B cell (primary cell): Measurements from ENCODE around the gene CTPS1. TPM values are rescaled to one million over a fixed set of nuclear protein-coding genes. Genes with fewer than 3 reads are reported as not detected.

Experiments used
- ATAC-seq: fragments of 200-7000 bp; cut with Tn5 transposase; one replicate; pipeline ENCODE4 v1.10.0; 2021; ENCODE audit warnings: low read depth, mild to moderate bottlenecking, moderate number of reproducible peaks, moderate library complexity
- CTCF ChIA-PET: fragments of 350-600 bp; sonication (Branson Sonifier 250); formaldehyde crosslinking; loops from one replicate; lab custom pipeline; 2021; ENCODE audit warnings: antibody characterized with exemption, inconsistent platforms; lab: Charles Lee
- POLR2A ChIA-PET: fragments of 350-600 bp; sonication (Branson Sonifier 250); formaldehyde crosslinking; loops from one replicate; lab custom pipeline; 2021; ENCODE audit warnings: antibody characterized with exemption; lab: Charles Lee
- DNase-seq: peaks from one replicate; pipeline ENCODE4 v3.0.0; 2013
- H2AFZ ChIP-seq: 2 replicates; pipeline ENCODE4 v1.6.1; 2012; ENCODE audit warnings: mild to moderate bottlenecking, low read depth, low read length; ENCODE audit not compliant: insufficient read depth, poor library complexity, severe bottlenecking
- H3K27ac ChIP-seq, 2 donors: 1 replicate in 1 of 2; 2 replicates in 1 of 2; pipeline ENCODE4 v1.5.1; 2012 to 2013; ENCODE audit warnings: low read length in 2 of 2, mild to moderate bottlenecking in 2 of 2, moderate library complexity in 1 of 2
- H3K27me3 ChIP-seq, 4 experiments: fragments of 200-600 bp in 1 of 4; sonication (generic) in 1 of 4; replicated peaks in 1 of 4; 1 replicate in 2 of 4; 2 replicates in 2 of 4; pipeline versions ENCODE4 v1.6.1 to v1.7.0; 2013 to 2016; ENCODE audit warnings: low read length in 3 of 4, mild to moderate bottlenecking in 2 of 4, mixed read lengths in 1 of 4, moderate library complexity in 1 of 4; ENCODE audit not compliant: insufficient read depth in 4 of 4, control insufficient read depth in 3 of 4; ENCODE audit errors: control extremely low read depth in 1 of 4
- H3K36me3 ChIP-seq, 2 experiments: replicated peaks in 1 of 2; 1 replicate in 1 of 2; 2 replicates in 1 of 2; pipeline versions ENCODE4 v1.6.1 to v1.7.1; 2013; ENCODE audit warnings: low read length in 1 of 2; ENCODE audit not compliant: insufficient read depth in 2 of 2, control insufficient read depth in 1 of 2; ENCODE audit errors: control extremely low read depth in 1 of 2, extremely low read depth in 1 of 2
- H3K4me1 ChIP-seq, 2 donors: fragments of 200-600 bp in 1 of 2; sonication (generic) in 1 of 2; 1 replicate in 1 of 2; 2 replicates in 1 of 2; pipeline versions ENCODE4 v1.5.1 to v1.6.1; 2013 to 2017; ENCODE audit warnings: low read length in 2 of 2; ENCODE audit not compliant: control insufficient read depth in 2 of 2, insufficient read depth in 2 of 2
- H3K4me2 ChIP-seq: replicated peaks from 2 replicates; pipeline ENCODE3; 2012; ENCODE audit warnings: mild to moderate bottlenecking, low read depth, low read length; ENCODE audit not compliant: poor library complexity, severe bottlenecking
- H3K4me3 ChIP-seq, 5 experiments: fragments of 200-600 bp in 1 of 5; sonication (generic) in 1 of 5; 1 replicate in 3 of 5; 2 replicates in 2 of 5; pipeline versions ENCODE4 v1.5.1 to v1.7.0; 2011 to 2016; ENCODE audit warnings: low read length in 4 of 5, mild to moderate bottlenecking in 4 of 5, low read depth in 2 of 5, control low read depth in 1 of 5, moderate library complexity in 1 of 5; ENCODE audit not compliant: insufficient read depth in 1 of 5; ENCODE audit errors: control extremely low read depth in 1 of 5, extremely low read depth in 1 of 5
- H3K79me2 ChIP-seq: fragments of 200-600 bp; sonication (generic); one replicate; pipeline ENCODE4 v1.6.0; 2016; ENCODE audit warnings: low read length; ENCODE audit not compliant: control insufficient read depth, insufficient read depth
- H3K9ac ChIP-seq: fragments of 200-600 bp; sonication (generic); 2 replicates; pipeline ENCODE4 v1.6.1; 2017; ENCODE audit warnings: mild to moderate bottlenecking, low read length, moderate library complexity
- H3K9me3 ChIP-seq, 3 donors: one replicate each; pipeline versions ENCODE4 v1.6.1 to v1.7.1; 2013; ENCODE audit warnings: low read length in 2 of 3; ENCODE audit not compliant: control insufficient read depth in 2 of 3, insufficient read depth in 1 of 3; ENCODE audit errors: control extremely low read depth in 1 of 3
- H4K20me1 ChIP-seq: 2 replicates; pipeline ENCODE4 v1.6.0; 2012; ENCODE audit warnings: mild to moderate bottlenecking, low read length; ENCODE audit not compliant: insufficient read depth, control insufficient read depth, poor library complexity, severe bottlenecking
- H3K27ac Mint-ChIP-seq: one replicate; pipeline ENCODE4 v1.8.0; 2021; ENCODE audit warnings: mixed read lengths
- H3K27me3 Mint-ChIP-seq: one replicate; pipeline ENCODE4 v1.8.0; 2021; ENCODE audit warnings: mixed read lengths
- H3K4me1 Mint-ChIP-seq: one replicate; pipeline ENCODE4 v1.8.0; 2021; ENCODE audit warnings: mixed read lengths
- H3K4me3 Mint-ChIP-seq: one replicate; pipeline ENCODE4 v1.8.0; 2021; ENCODE audit warnings: mixed read lengths
- H3K9me3 Mint-ChIP-seq: one replicate; pipeline ENCODE4 v1.8.0; 2022; ENCODE audit warnings: mixed read lengths; ENCODE audit not compliant: insufficient read depth
- EZH2 ChIP-seq: IDR thresholded peaks from 2 replicates; pipeline ENCODE4 v1.6.1; 2012; ENCODE audit warnings: borderline replicate concordance, low read depth, mild to moderate bottlenecking, moderate library complexity, low read length; ENCODE audit not compliant: insufficient read depth, poor library complexity, severe bottlenecking
- WGBS: methylation state at CpG from one replicate; pipeline ENCODE4 v1.1.5; 2013; ENCODE audit warnings: missing lambda C conversion rate; ENCODE audit not compliant: insufficient coverage; 5-methylcytosine and 5-hydroxymethylcytosine counted together
- intact Hi-C: fragments of 100-400 bp; cut with micrococcal nuclease; formaldehyde crosslinking; loops from one replicate; pipeline ENCODE4 v1.10.0; 2022
- polyA plus RNA-seq: library from polyadenylated mRNA; depleted of rRNA; stranded (reverse); fragments of >200 nt; gene quantifications from 2 replicates; pipeline ENCODE4 v1.2.3, GENCODE V29; 2012
- total RNA-seq, 2 donors: library from RNA; stranded (reverse); fragments of 120-200 nt in 1 of 2; gene quantifications; 1 replicate in 1 of 2; 2 replicates in 1 of 2; pipeline versions ENCODE4 v1.2.3 to v1.2.4, GENCODE V29; 2013 to 2022
- TF ChIP-seq, protein P1 (sequence below): fragments of 200-600 bp; IDR thresholded peaks from one replicate; pipeline ENCODE4 v1.8.0; 2022; ENCODE audit warnings: antibody characterized with exemption, mild to moderate bottlenecking

CTPS1 gene
- total and polyA plus RNA-seq, 2 donors (not counting 1 experiment from before 2014, with no cell fraction given): 9.2 to 17.9 TPM

DNA sequence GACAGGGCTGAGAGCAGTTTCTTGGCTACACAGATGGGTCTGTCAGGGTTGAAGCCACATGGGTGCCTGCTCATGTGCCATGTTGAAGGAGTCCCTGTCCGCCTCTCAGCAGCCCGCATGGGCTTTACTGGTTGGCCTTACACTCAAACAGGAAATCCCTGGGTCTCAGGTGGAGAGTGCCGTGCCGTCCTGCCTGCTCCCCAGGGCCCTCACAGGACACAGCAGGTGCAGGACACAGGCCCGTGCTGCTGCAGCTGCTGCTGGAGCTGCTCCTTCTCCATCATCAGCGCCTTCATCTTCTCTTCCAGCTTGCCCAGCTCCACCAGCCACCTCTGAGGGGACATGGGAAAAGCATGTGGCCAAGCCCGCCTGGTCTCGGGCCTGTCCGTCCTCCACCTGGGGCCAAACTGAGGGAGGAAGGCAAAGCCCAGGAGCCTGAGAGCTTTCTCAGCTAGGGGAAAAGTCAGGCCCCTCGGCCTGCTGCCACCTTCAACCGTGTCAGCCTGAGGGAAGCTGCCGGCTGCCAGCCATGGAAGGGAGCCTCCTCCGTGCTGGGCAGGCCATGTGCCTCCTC is 36.5 kb downstream of the CTPS1 start:
- Histone ChIP-seq H3K27ac (no peak overlapping the region), H3K9ac (no peak overlapping the region), H3K9me3 (peaks cover 0 to 4% (median 0%) of the 10 kb centered on the region in 3 donors), H2AFZ (no peak overlapping the region), H3K4me1 (peaks cover 6 to 15% of the 10 kb centered on the region in 2 donors), H3K79me2 (no peaks in the 10 kb centered on the region), H4K20me1 (no peaks in the 10 kb centered on the region), H3K36me3 (peaks cover 0 to 21% of the 10 kb centered on the region in 2 experiments), H3K27me3 (no peaks in the 10 kb centered on the region), H3K4me3 (no peak overlapping the region), H3K4me2 (no peak overlapping the region)
- CTCF ChIA-PET: interaction anchor here (1.3 kb wide), 1 partner anchor 12 kb away, joined by 5 read pairs; no protein-coding TSS in a partner anchor
- Mint-ChIP-seq H3K9me3 (no peaks in the 10 kb centered on the region), H3K4me3 (no peak overlapping the region), H3K27ac (no peak overlapping the region), H3K4me1 (peaks cover 29% of the 10 kb centered on the region), H3K27me3 (no peaks in the 10 kb centered on the region)
- 42% methylated on average over 13 of the region's 13 CpGs for WGBS
- TF ChIP-seq EZH2: no peak
- DNase-seq: no peak
- intact Hi-C loops: no loop called here
- no peak for ATAC-seq
- POLR2A ChIA-PET: interaction anchor here (0.6 kb wide), 1 partner anchor 43 kb away, joined by 3 read pairs; no protein-coding TSS in a partner anchor

DNA sequence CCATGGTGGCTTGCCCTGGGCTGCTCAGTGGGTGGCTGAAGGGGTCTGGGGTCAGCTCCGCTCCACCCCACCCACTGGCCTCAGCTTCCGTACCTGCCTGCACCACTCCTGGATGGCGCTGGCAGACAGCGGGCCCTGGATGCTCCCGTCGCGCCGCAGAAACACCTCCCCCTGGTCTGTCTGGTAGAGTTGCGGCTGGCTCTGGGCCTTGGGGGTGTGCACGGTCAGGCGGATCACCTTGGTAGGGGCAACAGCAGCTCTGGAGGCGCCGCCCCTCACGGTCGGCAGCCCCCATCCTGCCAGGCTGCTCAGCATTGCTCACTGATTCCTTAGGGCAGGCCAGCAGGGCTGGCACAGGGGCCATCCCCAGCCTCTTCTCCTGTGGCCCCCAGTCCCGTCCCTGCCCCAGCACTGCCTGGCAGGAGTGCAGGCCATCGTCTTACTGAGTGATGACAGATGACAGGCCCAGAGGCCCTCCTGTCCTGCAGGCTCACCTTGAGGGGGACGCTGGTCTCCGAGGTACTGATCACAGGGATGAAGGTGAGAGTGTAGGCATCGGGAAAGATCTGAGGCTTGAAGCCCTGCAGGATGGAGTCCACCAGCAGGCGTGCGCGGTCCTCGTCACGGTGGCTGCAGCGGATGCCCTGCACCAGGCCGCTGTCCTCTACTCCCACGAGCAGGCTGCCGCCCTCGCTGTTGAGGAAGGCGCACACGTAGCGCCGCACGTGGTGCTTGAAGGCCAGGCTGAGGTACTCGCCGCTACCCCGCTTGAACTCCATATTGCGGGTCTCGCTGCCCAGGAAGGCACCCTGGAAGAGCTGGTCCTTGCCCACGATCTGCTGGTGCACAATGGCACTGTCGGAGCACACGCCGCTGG is 37.9 kb downstream of the CTPS1 start:
- Mint-ChIP-seq H3K9me3 (no peaks in the 10 kb centered on the region), H3K27me3 (no peaks in the 10 kb centered on the region), H3K27ac (no peak overlapping the region), H3K4me1 (peaks cover 32% of the 10 kb centered on the region), H3K4me3 (no peak overlapping the region)
- no peaks in the 10 kb centered on the region for H3K27me3 ChIP-seq
- DNase-seq: no peak
- ATAC-seq: no peak
- H2AFZ ChIP-seq: no peak overlapping the region
- H4K20me1 ChIP-seq: no peaks in the 10 kb centered on the region
- ChIA-PET CTCF (no interaction called here), POLR2A (no interaction called here)
- no peak overlapping the region for H3K4me2 ChIP-seq
- H3K79me2 ChIP-seq: no peaks in the 10 kb centered on the region
- H3K9ac ChIP-seq: no peak overlapping the region
- TF ChIP-seq, protein P1, sequence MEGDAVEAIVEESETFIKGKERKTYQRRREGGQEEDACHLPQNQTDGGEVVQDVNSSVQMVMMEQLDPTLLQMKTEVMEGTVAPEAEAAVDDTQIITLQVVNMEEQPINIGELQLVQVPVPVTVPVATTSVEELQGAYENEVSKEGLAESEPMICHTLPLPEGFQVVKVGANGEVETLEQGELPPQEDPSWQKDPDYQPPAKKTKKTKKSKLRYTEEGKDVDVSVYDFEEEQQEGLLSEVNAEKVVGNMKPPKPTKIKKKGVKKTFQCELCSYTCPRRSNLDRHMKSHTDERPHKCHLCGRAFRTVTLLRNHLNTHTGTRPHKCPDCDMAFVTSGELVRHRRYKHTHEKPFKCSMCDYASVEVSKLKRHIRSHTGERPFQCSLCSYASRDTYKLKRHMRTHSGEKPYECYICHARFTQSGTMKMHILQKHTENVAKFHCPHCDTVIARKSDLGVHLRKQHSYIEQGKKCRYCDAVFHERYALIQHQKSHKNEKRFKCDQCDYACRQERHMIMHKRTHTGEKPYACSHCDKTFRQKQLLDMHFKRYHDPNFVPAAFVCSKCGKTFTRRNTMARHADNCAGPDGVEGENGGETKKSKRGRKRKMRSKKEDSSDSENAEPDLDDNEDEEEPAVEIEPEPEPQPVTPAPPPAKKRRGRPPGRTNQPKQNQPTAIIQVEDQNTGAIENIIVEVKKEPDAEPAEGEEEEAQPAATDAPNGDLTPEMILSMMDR: no peak
- TF ChIP-seq EZH2: no peak
- H3K27ac ChIP-seq: no peak overlapping the region
- WGBS: 98% methylated on average over 44 of the region's 44 CpGs
- peaks cover 6 to 20% of the 10 kb centered on the region in 2 donors for H3K4me1 ChIP-seq
- no peak overlapping the region for H3K4me3 ChIP-seq
- peaks cover 0 to 8% of the 10 kb centered on the region in 2 experiments for H3K36me3 ChIP-seq
- peaks cover 0 to 4% (median 0%) of the 10 kb centered on the region in 3 donors for H3K9me3 ChIP-seq
- intact Hi-C loops: no loop called here
